HG02981 (cell line): Measurements from ENCODE around the gene CLEC2B.

Source experiments
- ATAC-seq: cut with Tn5 transposase; IDR thresholded peaks from one replicate; pipeline ENCODE4 v1.9.1; 2021; ENCODE audit warnings: mild to moderate bottlenecking, moderate library complexity; ENCODE audit not compliant: unreplicated experiment

Gene CLEC2B

GRCh38 chr12:9810671-9811070 is 58.5 kb downstream of the CLEC2B start:
- peak; percentile 43 for ATAC-seq

DNA sequence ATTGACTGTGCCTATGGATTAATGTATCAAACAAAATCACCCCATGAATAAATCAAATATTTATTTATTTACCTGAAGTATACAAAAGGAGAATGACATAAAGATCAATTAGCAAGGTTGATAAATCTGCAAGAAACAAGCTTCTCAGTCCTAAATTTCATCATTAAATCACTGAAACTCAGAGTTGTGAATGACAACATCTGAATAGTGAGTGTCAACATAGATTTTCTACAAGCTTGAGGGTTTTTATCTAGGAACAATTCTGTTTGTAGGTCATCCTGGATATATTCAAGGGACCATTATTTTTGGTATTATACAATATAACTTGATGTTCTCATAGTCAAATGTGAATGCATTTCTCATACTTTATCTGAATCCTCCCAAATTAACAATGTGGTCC is 59.3 kb downstream of the CLEC2B start:
- ATAC-seq: no peak

- no peak for ATAC-seq
These were observed 59.8 kb downstream of the CLEC2B start for GRCh38 chr12:9809338-9809737.

DNA sequence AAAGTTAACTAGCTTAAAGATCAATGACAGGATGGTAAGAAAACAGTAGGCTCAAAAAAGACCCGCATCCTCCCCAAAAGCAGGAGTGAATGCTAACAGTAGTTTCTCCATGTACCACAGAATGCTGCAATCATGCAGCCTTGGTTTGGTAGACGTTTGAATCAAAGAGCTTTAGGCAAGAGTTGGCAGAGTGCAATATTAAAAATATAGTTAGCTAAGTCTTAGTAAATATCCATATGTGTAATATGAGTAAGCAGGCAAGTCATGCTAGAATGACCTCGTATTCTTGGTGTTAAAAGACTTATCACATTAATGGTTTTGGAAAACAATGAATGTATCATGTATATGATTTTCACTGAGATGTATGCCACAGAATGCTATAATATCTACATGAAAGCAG is 60.6 kb downstream of the CLEC2B start:
- no peak for ATAC-seq

DNA sequence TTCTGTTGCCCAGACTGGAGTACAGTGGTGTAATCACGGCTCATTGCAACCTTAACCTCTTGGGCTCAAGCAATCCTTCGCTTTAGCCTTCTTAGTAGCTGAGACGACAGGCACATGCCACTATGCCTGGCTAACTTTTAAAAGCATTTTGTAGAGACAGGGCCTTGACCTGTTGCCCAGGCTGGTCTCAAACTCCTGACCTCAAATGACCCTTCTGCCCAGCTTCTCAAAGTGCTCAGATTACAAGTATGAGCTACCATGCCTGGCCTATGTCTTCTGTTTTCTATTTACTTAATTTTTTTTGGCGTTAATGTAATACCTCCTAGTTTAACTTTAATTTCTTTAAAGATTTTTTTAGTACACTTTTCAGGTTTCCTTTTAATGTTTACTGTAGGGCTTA is 62.4 kb downstream of the CLEC2B start:
- ATAC-seq: no peak

GRCh38 chr12:9805883-9806282 is 63.3 kb downstream of the CLEC2B start:
- ATAC-seq: no peak
